NCI-H128 (cell line): ENCODE measurements around the gene NR2F1.

ENCODE experiments used
- DNase-seq: peaks from one replicate; lab custom pipeline; 2025; ENCODE audit not compliant: unreplicated experiment; lab: John Stamatoyannopoulos, UW

Gene NR2F1

DNA sequence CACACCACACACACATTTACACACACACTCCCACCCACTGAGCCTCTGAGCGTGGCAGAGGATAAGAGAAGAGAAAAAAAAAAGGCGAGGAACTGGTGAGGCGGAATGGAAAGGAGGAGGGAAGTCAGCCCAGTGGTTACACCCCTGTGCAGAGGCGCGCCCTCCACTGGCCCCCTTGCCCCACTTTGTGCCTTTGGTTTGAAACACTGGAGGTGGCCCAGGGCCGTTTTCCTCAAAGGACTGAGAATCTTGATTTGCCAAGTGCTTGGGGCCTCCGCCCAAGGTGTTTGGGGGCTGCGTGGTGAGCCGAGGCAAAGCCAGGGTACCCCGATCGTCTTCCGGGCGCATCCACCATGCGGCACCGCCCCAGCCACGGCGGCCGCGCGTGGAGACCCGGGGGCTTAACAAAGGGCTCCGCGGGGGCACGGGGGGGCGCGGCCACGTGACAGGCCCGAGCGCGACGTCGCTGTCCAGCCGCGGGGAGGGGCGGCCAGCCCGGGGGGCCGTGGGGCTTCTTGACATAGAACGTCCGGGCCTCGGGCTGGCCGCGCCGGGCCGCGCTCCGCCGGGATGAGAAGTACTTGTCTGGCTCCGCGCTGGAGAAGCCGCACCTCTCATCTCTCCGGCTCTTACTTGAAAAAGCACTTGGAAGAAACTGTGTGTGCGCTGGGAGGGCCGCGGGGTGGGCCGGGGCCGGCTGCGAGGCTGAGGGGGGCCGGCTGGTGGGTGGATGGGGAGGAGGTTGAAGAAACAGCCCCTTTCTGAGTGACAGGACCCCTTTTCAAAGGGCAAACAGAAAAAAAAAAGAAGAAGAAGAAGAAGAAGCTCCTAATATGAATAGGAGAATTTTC lies 21.0 kb downstream of the NR2F1 start:
- DNase-seq, result no peak

GRCh38 chr5:93604644-93605515 lies 21.9 kb downstream of the NR2F1 start:
- no peak for DNase-seq

GRCh38 chr5:93606382-93606752 lies 23.3 kb downstream of the NR2F1 start:
- DNase-seq, result no peak

DNA sequence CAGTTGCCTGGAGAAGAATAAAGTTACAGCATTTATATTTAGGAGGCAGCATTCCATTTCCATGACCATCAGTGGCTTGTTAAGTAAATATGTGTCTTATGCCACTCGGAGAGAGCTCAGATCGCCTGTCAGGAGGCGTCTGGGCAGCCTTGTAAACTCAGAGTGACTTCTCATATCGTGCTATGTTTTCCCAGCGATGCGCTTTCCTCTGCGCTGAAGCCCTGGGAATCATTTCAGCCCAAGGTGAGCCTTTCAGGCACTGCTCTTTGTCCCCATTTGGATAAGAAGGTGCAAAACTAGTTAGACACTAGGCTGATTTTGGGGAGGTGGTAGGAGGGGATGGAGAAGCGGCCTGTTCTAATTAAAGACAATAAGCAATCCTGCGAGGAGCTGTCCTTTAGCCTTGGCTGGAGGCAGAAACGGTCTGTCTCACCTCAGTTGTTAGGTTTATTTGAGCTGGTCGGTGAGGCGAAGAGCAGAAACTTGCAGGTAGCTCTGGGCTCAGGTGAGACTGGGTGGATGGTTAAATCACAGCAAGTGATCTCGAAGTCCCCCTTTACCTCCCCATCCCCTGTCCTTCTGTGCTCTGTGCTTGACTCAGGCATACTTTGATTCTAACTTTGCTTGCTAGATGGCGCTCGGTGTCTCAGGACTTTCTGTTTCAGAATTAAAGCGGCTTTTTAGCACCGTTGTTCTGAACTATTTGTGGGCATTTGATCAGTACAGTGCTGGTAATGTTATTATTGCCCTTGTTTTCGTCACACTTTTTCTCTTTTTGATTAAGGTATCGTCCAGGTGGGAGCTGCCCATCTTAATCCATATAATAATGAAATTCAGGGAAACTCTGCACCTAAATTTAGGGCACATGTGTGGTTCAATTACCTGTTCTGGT lies 24.6 kb downstream of the NR2F1 start:
- no peak for DNase-seq

- no peak for DNase-seq
Observed at GRCh38 chr5:93608855-93609254, 25.8 kb downstream of the NR2F1 start.

DNA sequence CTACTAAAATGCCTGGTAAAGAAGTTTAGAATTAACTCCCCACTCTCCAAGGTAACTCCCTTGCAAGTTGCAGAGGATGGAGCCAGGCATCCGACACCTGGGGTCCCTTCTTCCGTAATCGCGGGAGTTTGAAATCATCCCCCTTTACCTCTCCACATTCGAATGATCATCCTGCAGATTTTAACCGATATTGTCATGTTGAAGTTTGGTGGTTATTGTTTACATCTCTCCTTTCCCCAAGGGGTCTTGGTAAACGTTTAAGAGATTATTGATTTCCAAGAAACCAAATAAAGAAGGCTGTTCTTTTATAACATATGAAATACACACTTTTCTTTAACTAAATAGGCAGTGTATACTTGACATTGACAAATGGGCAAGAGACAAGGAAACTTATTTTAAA lies 26.7 kb downstream of the NR2F1 start:
- no peak for DNase-seq

DNA sequence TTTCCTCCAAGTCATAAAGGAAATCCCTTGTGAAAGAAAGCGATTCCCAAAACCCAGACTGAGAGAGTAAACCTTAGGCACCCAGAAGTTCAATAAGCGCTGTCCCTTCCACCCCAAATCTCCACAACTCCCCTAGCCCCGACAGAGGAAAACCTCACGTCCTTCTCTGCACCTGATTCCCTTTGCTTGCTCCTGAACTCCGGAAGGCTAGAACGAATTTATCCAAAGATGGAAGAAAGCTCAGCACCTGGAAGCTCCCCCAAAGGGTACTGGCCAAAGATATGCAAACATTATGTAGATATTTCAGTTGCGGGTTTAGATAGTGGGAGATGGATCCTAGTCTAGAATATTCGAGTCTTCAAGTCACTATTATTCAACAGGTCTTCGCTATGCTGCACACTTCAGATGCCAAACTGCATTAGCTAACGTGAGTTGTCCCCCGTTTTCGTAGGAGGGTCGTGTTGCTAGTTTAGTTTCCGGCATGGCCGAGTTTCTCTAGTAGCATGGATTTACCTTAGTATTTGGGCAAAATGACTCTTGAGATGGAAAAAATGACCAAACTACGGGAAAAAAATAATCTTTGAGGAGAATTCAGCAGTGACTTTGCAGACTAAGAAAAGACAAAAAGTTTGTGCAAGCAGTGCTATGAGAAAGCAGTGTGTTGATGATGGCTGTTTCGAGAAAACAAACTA lies 27.7 kb downstream of the NR2F1 start:
- DNase-seq, result no peak

- no peak for DNase-seq
Observed at GRCh38 chr5:93611273-93611975, 28.4 kb downstream of the NR2F1 start.

DNA sequence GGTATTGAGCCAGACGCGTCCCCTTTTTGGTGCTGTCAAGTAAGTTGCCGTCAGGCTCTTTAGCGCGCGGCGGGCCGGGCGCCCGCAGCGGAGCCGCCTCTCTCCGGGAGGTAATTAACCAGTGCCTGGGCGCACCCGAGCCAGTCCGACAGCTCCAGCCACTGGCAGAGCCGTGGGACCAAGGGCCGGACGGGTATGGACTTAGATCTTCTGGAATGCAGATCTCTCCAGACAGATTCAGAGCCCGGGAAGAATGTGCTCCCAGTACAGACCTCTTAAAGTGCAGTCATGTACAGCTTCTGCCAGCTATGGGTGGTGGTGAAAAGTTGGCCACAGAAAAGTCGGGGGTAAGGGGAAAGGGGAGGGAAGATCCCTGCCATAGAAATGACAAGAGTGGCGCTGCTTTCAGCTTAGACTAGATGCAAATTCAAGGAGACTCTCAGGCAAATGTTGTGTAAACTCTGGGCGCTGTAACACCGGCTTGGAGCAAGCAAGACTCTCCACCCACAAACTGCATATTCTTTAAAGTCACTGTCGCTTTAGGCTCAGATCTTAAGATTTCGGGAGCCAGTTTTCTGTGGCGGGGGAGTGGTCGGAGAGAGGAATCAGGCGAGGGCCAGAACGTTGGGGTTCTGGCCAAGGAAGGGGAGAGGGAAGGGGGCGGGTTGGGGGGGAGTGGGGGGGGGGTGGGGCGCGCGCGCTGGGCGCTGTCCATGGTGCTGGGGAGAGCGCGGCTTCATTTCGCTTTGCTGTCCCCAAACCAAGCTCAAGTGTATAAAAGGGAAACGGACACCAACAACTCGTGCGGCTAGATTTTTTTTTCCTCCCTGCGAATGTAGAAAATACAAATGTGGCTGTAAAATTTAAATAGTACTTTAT lies 29.2 kb downstream of the NR2F1 start:
- DNase-seq, result no peak

DNA sequence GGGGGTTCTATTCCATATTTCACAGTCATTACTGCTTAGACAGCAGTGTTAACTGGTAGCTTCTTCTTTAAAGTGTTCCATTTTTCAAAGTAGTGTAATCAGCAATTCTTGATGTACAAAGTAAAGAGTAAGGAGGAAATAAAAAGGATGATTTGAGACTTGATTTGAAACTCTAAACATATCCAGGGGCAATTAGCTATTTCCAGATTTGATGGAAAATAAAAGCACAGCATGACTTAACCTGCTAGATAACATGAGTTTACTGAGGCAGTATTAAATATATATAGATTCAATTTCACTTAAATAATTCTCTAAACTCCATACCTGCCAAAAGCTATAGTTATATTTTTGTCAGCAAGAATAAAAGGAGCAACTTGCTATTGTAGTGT lies 29.8 kb downstream of the NR2F1 start:
- DNase-seq, result no peak

DNA sequence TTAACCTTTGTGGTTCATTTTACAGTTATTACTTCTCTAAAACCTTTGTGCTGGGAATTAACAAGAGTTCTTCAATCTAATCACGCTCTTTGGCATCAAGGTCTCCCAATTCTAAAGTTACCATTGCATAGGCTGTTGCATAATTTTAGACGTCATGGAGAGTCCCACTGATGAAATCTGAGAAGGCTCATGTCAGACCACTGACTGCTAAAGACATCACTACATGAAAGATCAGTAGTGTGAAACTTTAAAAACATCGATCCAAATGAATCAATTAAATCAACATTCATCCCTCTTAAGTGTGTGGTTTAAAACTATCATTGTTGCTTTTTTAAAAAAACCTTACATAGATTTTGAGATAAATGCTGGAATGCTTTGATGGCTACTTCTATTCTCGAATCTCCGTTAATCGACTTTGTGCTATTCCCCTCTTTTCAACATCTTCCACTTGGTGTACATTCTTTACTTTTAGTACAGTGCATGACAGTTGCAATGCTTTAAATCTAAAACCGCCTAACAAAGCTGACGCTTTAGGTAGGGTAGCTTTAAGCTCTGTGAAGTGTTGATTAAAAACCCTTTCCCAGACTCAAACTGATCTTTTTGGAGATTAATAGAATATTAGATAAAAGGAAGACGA lies 33.6 kb downstream of the NR2F1 start:
- DNase-seq, result no peak

DNA sequence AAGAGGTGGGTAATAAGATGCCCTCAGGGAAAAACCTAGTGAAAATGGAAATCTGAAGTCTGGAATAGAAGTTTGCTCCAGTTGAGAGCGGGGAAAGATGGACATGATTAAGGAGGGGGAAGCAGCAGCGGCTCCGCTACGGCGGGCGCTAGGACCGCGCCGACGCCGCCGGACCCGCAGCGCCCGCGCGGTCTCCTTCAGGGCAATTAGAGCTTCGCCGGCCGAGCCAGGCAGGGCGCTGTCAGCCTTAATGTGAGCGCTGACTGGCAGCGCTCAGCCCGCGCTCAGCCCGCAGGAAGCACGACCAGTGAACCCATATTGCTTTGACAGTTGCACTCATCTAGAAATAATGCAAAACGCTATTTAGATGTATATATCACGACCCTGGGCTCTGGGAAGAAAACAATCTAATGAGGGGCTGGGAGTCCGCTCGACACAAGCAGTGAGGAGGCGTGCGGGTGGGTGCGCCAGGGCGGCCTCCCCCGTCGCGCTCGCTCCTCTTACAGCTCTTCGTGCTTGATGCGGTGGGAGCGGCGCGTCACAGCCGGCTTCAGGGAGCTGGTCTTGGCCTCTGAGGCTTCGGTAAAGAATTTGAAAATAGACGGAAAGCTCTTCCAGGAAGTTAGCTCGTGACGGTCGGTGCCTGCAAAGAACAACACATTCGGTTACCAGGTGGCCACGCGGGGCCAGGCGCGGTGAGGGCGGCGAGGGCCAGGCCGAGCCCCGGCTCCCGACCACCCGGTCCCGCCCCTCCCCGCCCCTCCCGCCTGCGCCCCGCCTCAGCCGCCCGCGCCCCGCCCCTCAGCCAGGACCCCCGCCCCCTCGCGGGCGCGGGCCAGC lies 37.7 kb downstream of the NR2F1 start:
- DNase-seq, result peak; percentile 33

DNA sequence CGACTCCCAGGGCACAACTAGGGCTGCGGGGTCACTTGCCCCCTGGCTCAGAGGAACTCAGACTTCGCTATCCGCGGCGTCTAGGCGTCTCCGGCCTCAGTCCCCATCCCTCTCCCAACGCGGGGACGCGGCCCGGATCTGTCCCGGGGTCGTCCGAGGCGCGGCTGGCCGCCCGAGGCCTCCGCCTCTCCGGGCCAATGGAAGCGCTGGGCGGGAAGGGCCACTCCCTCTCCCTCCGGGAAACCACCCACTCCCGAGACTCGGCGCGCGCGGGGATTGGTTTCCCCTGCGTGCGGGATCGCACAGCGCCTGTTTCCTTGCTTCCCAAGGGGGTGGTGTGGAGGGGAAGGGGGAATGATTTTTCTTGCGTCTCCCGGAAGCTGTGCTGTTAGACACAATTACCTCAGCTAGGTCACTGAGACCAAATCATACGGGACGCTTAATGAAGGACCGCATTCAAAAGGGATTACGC lies 38.3 kb downstream of the NR2F1 start:
- DNase-seq, result peak; percentile 45

DNA sequence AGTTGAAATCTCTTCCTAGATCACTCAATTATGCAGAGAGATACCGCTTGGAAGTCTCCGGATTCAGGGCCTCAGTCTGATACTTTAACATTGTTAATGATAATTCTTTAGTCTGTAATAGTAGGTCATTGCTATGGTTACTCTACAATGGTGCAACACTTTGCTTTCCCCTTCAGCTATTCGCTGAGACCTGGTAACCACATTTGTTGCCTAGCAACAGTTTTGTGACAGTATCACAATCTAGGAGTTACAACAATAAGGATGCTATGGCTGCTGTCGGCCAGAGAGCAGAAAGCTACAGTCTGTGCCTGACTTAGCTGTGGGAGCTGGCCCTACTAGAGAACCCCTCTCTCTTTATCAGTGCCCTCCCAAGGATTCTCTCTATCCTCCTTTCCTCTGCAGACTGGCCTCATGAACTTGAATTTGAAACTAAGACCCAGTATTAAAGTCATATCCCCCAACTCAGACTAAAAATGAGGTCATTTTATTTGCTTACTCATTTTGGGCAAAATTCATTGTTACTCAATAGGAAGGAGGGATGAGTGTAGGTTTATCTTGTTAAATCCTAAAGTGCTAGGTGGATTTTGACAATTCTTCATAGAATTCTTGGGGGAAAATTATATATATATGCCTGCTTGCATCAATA lies 39.3 kb downstream of the NR2F1 start:
- DNase-seq, result no peak

- no peak for DNase-seq
Observed at GRCh38 chr5:93623153-93623552, 40.1 kb downstream of the NR2F1 start.

GRCh38 chr5:93626801-93627200 lies 43.8 kb downstream of the NR2F1 start:
- no peak for DNase-seq

GRCh38 chr5:93632327-93632726 lies 49.3 kb downstream of the NR2F1 start:
- DNase-seq, result no peak
